ENCODE data around the gene EVX2.

DNA sequence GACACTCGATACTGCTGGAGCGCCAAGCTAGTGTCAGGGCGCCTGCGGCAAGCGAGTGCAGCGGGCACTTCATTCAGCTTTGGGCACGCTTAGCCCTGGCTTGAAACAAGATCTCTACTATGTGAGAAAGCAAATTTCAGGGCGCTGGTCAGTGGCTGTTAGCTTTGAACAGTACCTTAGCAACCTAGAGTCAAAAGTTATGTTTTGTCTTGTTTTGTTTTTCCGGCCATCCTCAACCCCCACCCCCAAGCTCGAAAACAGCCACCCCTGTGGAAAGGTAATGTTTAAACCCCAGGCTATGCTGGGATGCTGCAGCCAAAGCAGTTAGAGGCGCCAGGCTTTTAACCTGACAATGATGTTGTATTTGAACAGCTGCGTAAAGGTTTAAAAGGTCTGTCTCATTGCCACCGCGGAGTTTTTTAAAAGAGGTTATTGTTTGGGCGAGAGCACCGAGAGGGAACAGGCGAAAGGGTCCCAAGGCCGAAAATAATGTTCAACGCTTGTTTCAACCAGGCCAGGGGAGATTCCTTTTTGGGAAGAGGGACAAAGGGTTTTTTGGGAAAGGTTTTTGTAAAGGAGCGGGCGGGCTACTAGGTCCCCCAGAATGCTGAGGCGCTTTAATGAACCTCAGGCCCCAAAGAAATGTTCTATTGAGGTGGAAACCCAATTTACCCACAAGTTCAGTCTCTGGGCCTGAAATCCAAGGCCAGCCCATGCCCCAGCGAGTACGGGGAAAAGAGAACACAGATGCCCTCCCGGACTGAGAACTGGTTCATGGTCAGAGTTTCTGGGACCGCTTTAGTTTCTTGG is 30.6 kb upstream of the EVX2 start:
- no peak for TF ChIP-seq ZKSCAN1 (IDR thresholded peaks at IDR 0.05; ENCODE audit: low read depth, low read length)
- TF ChIP-seq CC2D1A (IDR thresholded peaks at IDR 0.05), result no peak
- TF ChIP-seq HSF4 (CRISPR knock-in tag; IDR thresholded peaks at IDR 0.05; ENCODE audit: borderline replicate concordance), result no peak
- no peak for TF ChIP-seq CTCF (IDR thresholded peaks at IDR 0.05 in 2 of 3, conservative IDR thresholded peaks at IDR 0.05 in 1 of 3; ENCODE audit: insufficient read depth in 2 of 3, low read depth in 1 of 3, low read length in 3 of 3)
- no peak for TF ChIP-seq NRF1 (conservative IDR thresholded peaks at IDR 0.05 in 1 of 2, IDR thresholded peaks at IDR 0.05 in 1 of 2)
- no peak for TF ChIP-seq BRF2 (IDR thresholded peaks at IDR 0.05; ENCODE audit: borderline replicate concordance, insufficient read depth, insufficient read length)
- no peak for TF ChIP-seq FOSL1 (tag; conservative IDR thresholded peaks at IDR 0.05)
- TF ChIP-seq NFE2 (IDR thresholded peaks at IDR 0.05; ENCODE audit: low read depth), result no peak
- no peak for TF ChIP-seq NFE2L1 (tag; IDR thresholded peaks at IDR 0.05; ENCODE audit: borderline replicate concordance, low read depth)
- no peak for TF ChIP-seq TCF7L2 (IDR thresholded peaks at IDR 0.05; ENCODE audit: low read depth, low read length)
- no peak for TF ChIP-seq GATA2 (CRISPR knock-in tag; IDR thresholded peaks at IDR 0.05)
- TF ChIP-seq KDM1A (IDR thresholded peaks at IDR 0.05), result no peak
